ENCODE measurements around the gene CRHR1.

DNA sequence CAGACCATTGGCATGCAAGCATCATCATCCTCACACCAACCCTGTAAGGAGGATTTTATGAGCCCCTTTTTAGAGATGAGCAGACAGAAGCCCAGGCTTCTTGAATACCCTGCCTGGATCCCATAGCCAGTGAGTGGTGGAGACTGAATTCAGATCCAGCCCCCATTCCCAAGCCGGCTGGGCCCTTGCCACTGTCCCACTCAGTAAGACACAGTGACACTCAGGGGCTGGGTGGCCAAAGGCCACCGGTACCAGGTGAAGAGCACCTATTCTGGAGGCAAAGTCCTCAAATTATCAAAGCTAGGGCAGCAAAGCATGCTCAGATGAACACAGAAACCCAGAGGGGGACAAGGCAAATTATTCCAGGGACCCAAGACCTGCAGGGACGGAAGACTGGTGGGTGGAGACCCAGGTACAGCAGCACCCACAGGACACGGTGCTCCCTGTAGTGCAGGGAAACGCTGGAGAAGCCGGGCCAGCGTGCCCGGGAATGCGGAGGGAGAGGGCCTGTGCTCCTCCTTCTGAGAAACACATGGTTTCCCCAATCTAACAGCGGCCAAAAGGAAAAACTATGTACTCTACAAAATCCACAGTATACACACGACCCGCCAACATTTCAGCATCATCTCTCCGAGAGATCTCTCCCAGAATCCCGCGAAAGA, 33.2 kb upstream of the CRHR1 start:
- TF ChIP-seq, protein P1, sequence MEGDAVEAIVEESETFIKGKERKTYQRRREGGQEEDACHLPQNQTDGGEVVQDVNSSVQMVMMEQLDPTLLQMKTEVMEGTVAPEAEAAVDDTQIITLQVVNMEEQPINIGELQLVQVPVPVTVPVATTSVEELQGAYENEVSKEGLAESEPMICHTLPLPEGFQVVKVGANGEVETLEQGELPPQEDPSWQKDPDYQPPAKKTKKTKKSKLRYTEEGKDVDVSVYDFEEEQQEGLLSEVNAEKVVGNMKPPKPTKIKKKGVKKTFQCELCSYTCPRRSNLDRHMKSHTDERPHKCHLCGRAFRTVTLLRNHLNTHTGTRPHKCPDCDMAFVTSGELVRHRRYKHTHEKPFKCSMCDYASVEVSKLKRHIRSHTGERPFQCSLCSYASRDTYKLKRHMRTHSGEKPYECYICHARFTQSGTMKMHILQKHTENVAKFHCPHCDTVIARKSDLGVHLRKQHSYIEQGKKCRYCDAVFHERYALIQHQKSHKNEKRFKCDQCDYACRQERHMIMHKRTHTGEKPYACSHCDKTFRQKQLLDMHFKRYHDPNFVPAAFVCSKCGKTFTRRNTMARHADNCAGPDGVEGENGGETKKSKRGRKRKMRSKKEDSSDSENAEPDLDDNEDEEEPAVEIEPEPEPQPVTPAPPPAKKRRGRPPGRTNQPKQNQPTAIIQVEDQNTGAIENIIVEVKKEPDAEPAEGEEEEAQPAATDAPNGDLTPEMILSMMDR (conservative IDR thresholded peaks at IDR 0.05) = no peak
- TF ChIP-seq ZFX (IDR thresholded peaks at IDR 0.05) = no peak

Measured in C4-2B (cell line).